ENCODE measurements around the gene ARL13B. TPM values are rescaled to one million over a fixed set of nuclear protein-coding genes. Genes with fewer than 3 reads are reported as not detected.

Gene ARL13B
- total and polyA plus RNA-seq, 10 of the 15 experiments (the other 5 are each of a cell fraction or from before 2014, with no cell fraction given): 3.0 to 10.4 (median 7.9) TPM

GRCh38 chr3:94098452-94098851 lies 118.5 kb downstream of the ARL13B start:
- Histone ChIP-seq H4K20me1 (ENCODE audit: control insufficient read depth, insufficient read depth) (no peaks in the 10 kb centered on the region), H3K9ac (ENCODE audit: control insufficient read depth, insufficient read depth, low read length) (no peak overlapping the region), H3K4me2 (ENCODE audit: control insufficient read depth, insufficient read depth) (no peak overlapping the region), H3K27ac (ENCODE audit: control insufficient read depth, insufficient read depth) (no peak overlapping the region), H3K79me2 (ENCODE audit: control insufficient read depth, insufficient read depth, low read length) (no peaks in the 10 kb centered on the region), H3K4me3 (no peak overlapping the region), H3K36me3 (ENCODE audit: control insufficient read depth in 2 of 2, insufficient read depth in 2 of 2, low read length in 1 of 2) (peaks cover 5 to 28% of the 10 kb centered on the region in 2 experiments), H3K4me1 (ENCODE audit: control insufficient read depth, insufficient read depth, low read length) (no peaks in the 10 kb centered on the region), H3K27me3 (replicated peaks in 1 of 2; ENCODE audit: control insufficient read depth in 2 of 2, insufficient read depth in 2 of 2, low read length in 1 of 2) (no peaks in the 10 kb centered on the region), H2AFZ (ENCODE audit: control insufficient read depth, low read depth, low read length) (no peak overlapping the region), H3K9me3 (replicated peaks; ENCODE audit: control insufficient read depth, insufficient read depth, low read length) (no peaks in the 10 kb centered on the region)
- ATAC-seq (no peak), FAIRE-seq (no peak), DNase-seq (ENCODE audit: low read depth, low spot score) (no peak)
- ChIA-PET RAD21 (ENCODE audit: unreplicated experiment) (interaction anchor here (1.9 kb wide), 1 partner anchor 29 kb away, joined by 8 read pairs; no protein-coding TSS in a partner anchor), SMC1A (ENCODE audit: uncharacterized antibody, unreplicated experiment) (interaction anchor here (1.0 to 1.7 kb wide), 3 partner anchors 17 to 96 kb away, joined by 3 to 6 read pairs (median 5); no protein-coding TSS in a partner anchor), POLR2A (no interaction called here), CTCF (interaction anchor here (1.3 kb wide), 2 partner anchors 29 to 61 kb away, joined by 3 to 4 read pairs; no protein-coding TSS in a partner anchor)
- WGBS (ENCODE audit: insufficient coverage, insufficient replicate concordance, low lambda C conversion rate, missing lambda C conversion rate): 98% methylated on average over 3 of the region's 3 CpGs
- no TSS peak for BruUV-seq (replicated peaks)
- intact Hi-C loops (cut with micrococcal nuclease; ENCODE audit: unreplicated experiment): no loop called here
- in situ Hi-C loops (cut with MboI): no loop called here
- TF ChIP-seq YY1 (IDR thresholded peaks at IDR 0.05; ENCODE audit: low read depth, low read length) (no peak), RFX5 (IDR thresholded peaks at IDR 0.05; ENCODE audit: low read depth, low read length) (no peak), SUZ12 (IDR thresholded peaks at IDR 0.05; ENCODE audit: unreplicated experiment) (no peak), ZNF592 (IDR thresholded peaks at IDR 0.05) (no peak), ZSCAN29 (IDR thresholded peaks at IDR 0.05) (no peak), SP1 (IDR thresholded peaks at IDR 0.05; ENCODE audit: low read depth, low read length) (no peak), MXI1 (IDR thresholded peaks at IDR 0.05; ENCODE audit: low read depth, low read length) (no peak), USF1 (IDR thresholded peaks at IDR 0.05; ENCODE audit: borderline replicate concordance, extremely low read length, insufficient read depth, low read depth, low read length) (no peak), KDM1A (IDR thresholded peaks at IDR 0.05; ENCODE audit: borderline replicate concordance) (no peak), ZNF207 (IDR thresholded peaks at IDR 0.05; ENCODE audit: borderline replicate concordance) (no peak), RELA (IDR thresholded peaks at IDR 0.05; ENCODE audit: borderline replicate concordance, partially characterized antibody) (no peak), IRF4 (IDR thresholded peaks at IDR 0.05; ENCODE audit: low read depth, low read length) (no peak), MTA2 (IDR thresholded peaks at IDR 0.05; ENCODE audit: low read depth) (no peak), IRF3 (IDR thresholded peaks at IDR 0.05) (no peak), E2F8 (IDR thresholded peaks at IDR 0.05; ENCODE audit: low read depth, partially characterized antibody) (no peak), ZNF274 (IDR thresholded peaks at IDR 0.05; ENCODE audit: insufficient read depth, insufficient read length) (no peak)
